CD4-positive, CD25-positive, alpha-beta regulatory T cell (primary cell): Measurements from ENCODE around the gene RAB4A. TPM values are rescaled to one million over a fixed set of nuclear protein-coding genes. Genes with fewer than 3 reads are reported as not detected.

Experiments
- ATAC-seq, 2 donors: fragments of 150-1000 bp; cut with Tn5 transposase; one replicate each; pipeline ENCODE4 v1.10.0; 2021; ENCODE audit warnings: low read depth in 2 of 2, moderate number of reproducible peaks in 2 of 2, moderate library complexity in 1 of 2
- DNase-seq, 3 donors: peaks; one replicate each; pipeline versions ENCODE4 v3.0.0 to v3.0.0-alpha.2; 2012 to 2022; ENCODE audit warnings: mixed read lengths in 1 of 3
- H3K27ac ChIP-seq: one replicate; pipeline ENCODE4 v1.7.0; 2013; ENCODE audit warnings: mild to moderate bottlenecking, low read length; ENCODE audit not compliant: insufficient read depth, poor library complexity, severe bottlenecking
- H3K27me3 ChIP-seq: one replicate; pipeline ENCODE4 v1.7.0; 2013; ENCODE audit warnings: low read length; ENCODE audit not compliant: control insufficient read depth, insufficient read depth
- H3K36me3 ChIP-seq: one replicate; pipeline ENCODE4 v1.7.0; 2013; ENCODE audit warnings: mild to moderate bottlenecking, low read length, moderate library complexity; ENCODE audit not compliant: control insufficient read depth, insufficient read depth
- H3K4me1 ChIP-seq: 2 replicates; pipeline ENCODE4 v1.7.0; 2013; ENCODE audit warnings: mild to moderate bottlenecking, low read length; ENCODE audit not compliant: insufficient read depth, control insufficient read depth, poor library complexity, severe bottlenecking
- H3K4me3 ChIP-seq: one replicate; pipeline ENCODE4 v1.7.0; 2013; ENCODE audit warnings: low read depth, mild to moderate bottlenecking, low read length, moderate library complexity
- H3K9me3 ChIP-seq, 2 experiments: 1 replicate in 1 of 2; 2 replicates in 1 of 2; pipeline ENCODE4 v1.7.0; 2013; ENCODE audit warnings: low read length in 2 of 2, mild to moderate bottlenecking in 1 of 2, moderate library complexity in 1 of 2; ENCODE audit not compliant: control insufficient read depth in 2 of 2
- H3K27ac Mint-ChIP-seq, 3 donors: one replicate each; pipeline ENCODE4 v1.8.0; 2020 to 2022; ENCODE audit warnings: mild to moderate bottlenecking in 3 of 3, mixed read lengths in 3 of 3, moderate library complexity in 2 of 3
- H3K27me3 Mint-ChIP-seq: one replicate; pipeline ENCODE4 v1.8.0; 2022; ENCODE audit warnings: mild to moderate bottlenecking, mixed read lengths
- H3K36me3 Mint-ChIP-seq: one replicate; pipeline ENCODE4 v1.8.0; 2020; ENCODE audit warnings: mixed read lengths
- H3K4me1 Mint-ChIP-seq, 4 donors: one replicate each; pipeline ENCODE4 v1.8.0; 2020 to 2022; ENCODE audit warnings: mixed read lengths in 4 of 4, mild to moderate bottlenecking in 1 of 4
- H3K4me3 Mint-ChIP-seq, 4 donors: one replicate each; pipeline ENCODE4 v1.8.0; 2020 to 2022; ENCODE audit warnings: mild to moderate bottlenecking in 4 of 4, mixed read lengths in 4 of 4, moderate library complexity in 3 of 4
- H3K9me3 Mint-ChIP-seq, 7 donors: one replicate each; pipeline ENCODE4 v1.8.0; 2020 to 2022; ENCODE audit warnings: mixed read lengths in 7 of 7, mild to moderate bottlenecking in 3 of 7, moderate library complexity in 2 of 7
- polyA plus RNA-seq, 4 donors: library from polyadenylated mRNA; unstranded; fragments of 300-500 nt; fragmentation: Illumina TruSeq; gene quantifications; one replicate each; pipeline ENCODE4 v1.2.3, GENCODE V29; 2021
- total RNA-seq: library from RNA; stranded (reverse); gene quantifications from one replicate; pipeline ENCODE4 v1.2.3, GENCODE V29; 2022

RAB4A gene
- total and polyA plus RNA-seq, 5 donors from 2014 or later, result 23.2 to 33.4 (median 24.6) TPM

DNA sequence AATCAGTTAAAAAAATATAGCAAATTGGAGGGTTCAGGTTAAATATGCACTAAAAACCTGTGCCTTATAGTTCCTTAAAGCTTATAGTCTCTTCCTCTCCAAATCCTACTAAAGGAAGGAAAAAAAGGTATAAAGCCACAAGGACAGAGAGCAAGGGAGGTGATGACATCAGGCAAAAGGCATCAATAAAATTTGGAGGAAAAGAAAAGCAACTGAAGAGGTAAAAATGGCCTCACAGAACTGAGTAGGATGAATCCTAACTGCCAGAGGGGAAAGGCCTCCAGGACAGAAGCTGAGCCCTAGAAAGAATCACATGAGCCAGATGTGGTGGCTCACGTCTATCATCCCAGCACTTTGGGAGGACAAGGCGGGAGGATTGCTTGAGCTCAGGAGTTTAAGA lies 63.8 kb downstream of the RAB4A start:
- H3K4me3 Mint-ChIP-seq, result no peak overlapping the region
- peaks cover 13% of the 10 kb centered on the region for H3K27me3 Mint-ChIP-seq
- H3K4me1 Mint-ChIP-seq, result peaks cover 10 to 19% (median 13%) of the 10 kb centered on the region in 4 donors
- peaks cover 0 to 4% (median 2%) of the 10 kb centered on the region in 7 donors for H3K9me3 Mint-ChIP-seq
- no peak for DNase-seq
- ATAC-seq, result no peak
- no peaks in the 10 kb centered on the region for H3K4me1 ChIP-seq
- H3K27me3 ChIP-seq, result no peaks in the 10 kb centered on the region
- H3K4me3 ChIP-seq, result no peak overlapping the region
- H3K9me3 ChIP-seq, result peaks cover 2 to 4% of the 10 kb centered on the region in 2 experiments
- H3K27ac Mint-ChIP-seq, result peak overlapping the region in 1 of 3 donors; percentile 52
- peaks cover 8% of the 10 kb centered on the region for H3K36me3 Mint-ChIP-seq
- peaks cover 4% of the 10 kb centered on the region for H3K36me3 ChIP-seq
- H3K27ac ChIP-seq, result no peak overlapping the region

- Histone ChIP-seq H3K9me3 (peaks cover 2 to 4% of the 10 kb centered on the region in 2 experiments), H3K27ac (no peak overlapping the region), H3K27me3 (no peaks in the 10 kb centered on the region), H3K4me1 (peaks cover 5% of the 10 kb centered on the region), H3K36me3 (peaks cover 4% of the 10 kb centered on the region), H3K4me3 (no peak overlapping the region)
- DNase-seq (no peak), ATAC-seq (no peak)
- H3K27me3 Mint-ChIP-seq, result peaks cover 14% of the 10 kb centered on the region
- H3K27ac Mint-ChIP-seq, result no peak overlapping the region
- peaks cover 15 to 28% (median 25%) of the 10 kb centered on the region in 4 donors for H3K4me1 Mint-ChIP-seq
- peaks cover 0 to 4% (median 2%) of the 10 kb centered on the region in 7 donors for H3K9me3 Mint-ChIP-seq
- H3K36me3 Mint-ChIP-seq, result peaks cover 8% of the 10 kb centered on the region
- H3K4me3 Mint-ChIP-seq, result no peak overlapping the region
Observed at GRCh38 chr1:229336345-229336744, 65.4 kb downstream of the RAB4A start.

- H3K9me3 ChIP-seq, result peaks cover 1 to 2% of the 10 kb centered on the region in 2 experiments
- H3K27me3 ChIP-seq, result no peaks in the 10 kb centered on the region
- peaks cover 4% of the 10 kb centered on the region for H3K36me3 ChIP-seq
- H3K27ac ChIP-seq, result no peak overlapping the region
- peaks cover 0 to 3% (median 0%) of the 10 kb centered on the region in 7 donors for H3K9me3 Mint-ChIP-seq
- peaks cover 8% of the 10 kb centered on the region for H3K36me3 Mint-ChIP-seq
- H3K4me1 ChIP-seq, result peaks cover 15% of the 10 kb centered on the region
- peaks cover 23 to 36% (median 34%) of the 10 kb centered on the region in 4 donors for H3K4me1 Mint-ChIP-seq
- H3K27ac Mint-ChIP-seq, result peak overlapping the region in 1 of 3 donors; percentile 6
- ATAC-seq (no peak), DNase-seq (no peak)
- H3K4me3 Mint-ChIP-seq, result peak overlapping the region in 3 of 4 donors; percentile 11 to 86 (median 53)
- no peak overlapping the region for H3K4me3 ChIP-seq
- peaks cover 24% of the 10 kb centered on the region for H3K27me3 Mint-ChIP-seq
Observed at GRCh38 chr1:229339086-229339485, 68.2 kb downstream of the RAB4A start.

GRCh38 chr1:229339520-229339919 lies 68.6 kb downstream of the RAB4A start:
- DNase-seq, result no peak

GRCh38 chr1:229340496-229340895 lies 69.6 kb downstream of the RAB4A start:
- no peaks in the 10 kb centered on the region for H3K36me3 ChIP-seq
- H3K27me3 ChIP-seq, result no peaks in the 10 kb centered on the region
- no peak overlapping the region for H3K27ac ChIP-seq
- peaks cover 0 to 1% (median 0%) of the 10 kb centered on the region in 7 donors for H3K9me3 Mint-ChIP-seq
- peaks cover 15% of the 10 kb centered on the region for H3K4me1 ChIP-seq
- peak overlapping the region in 2 of 3 donors; percentile 70 to 88 for H3K27ac Mint-ChIP-seq
- no peak for ATAC-seq
- peaks cover 23 to 46% (median 37%) of the 10 kb centered on the region in 4 donors for H3K4me1 Mint-ChIP-seq
- H3K27me3 Mint-ChIP-seq, result peaks cover 35% of the 10 kb centered on the region
- no peak overlapping the region for H3K4me3 ChIP-seq
- no peaks in the 10 kb centered on the region for H3K36me3 Mint-ChIP-seq
- peak overlapping the region; percentile 61 to 92 (median 77) for H3K4me3 Mint-ChIP-seq
- DNase-seq, result no peak
- H3K9me3 ChIP-seq, result no peaks in the 10 kb centered on the region

More at GRCh38 chr1:229339520-229339919, 68.6 kb downstream of the RAB4A start:
- Histone ChIP-seq H3K4me3 (no peak overlapping the region), H3K36me3 (peaks cover 4% of the 10 kb centered on the region), H3K27ac (no peak overlapping the region), H3K9me3 (no peaks in the 10 kb centered on the region), H3K4me1 (peaks cover 15% of the 10 kb centered on the region), H3K27me3 (no peaks in the 10 kb centered on the region)
- peak overlapping the region in 2 of 3 donors; percentile 6 to 32 for H3K27ac Mint-ChIP-seq
- H3K4me3 Mint-ChIP-seq, result peak overlapping the region; percentile 5 to 86 (median 32)
- H3K9me3 Mint-ChIP-seq, result peaks cover 0 to 2% (median 0%) of the 10 kb centered on the region in 7 donors
- H3K4me1 Mint-ChIP-seq, result peaks cover 23 to 38% (median 36%) of the 10 kb centered on the region in 4 donors
- peaks cover 25% of the 10 kb centered on the region for H3K27me3 Mint-ChIP-seq
- H3K36me3 Mint-ChIP-seq, result peaks cover 7% of the 10 kb centered on the region
- no peak for ATAC-seq

- Mint-ChIP-seq H3K27me3 (peaks cover 39% of the 10 kb centered on the region), H3K4me3 (peak overlapping the region; percentile 84 to 93 (median 89)), H3K9me3 (peaks cover 0 to 1% (median 0%) of the 10 kb centered on the region in 7 donors), H3K4me1 (peaks cover 23 to 43% (median 37%) of the 10 kb centered on the region in 4 donors), H3K27ac (peak overlapping the region; percentile 20 to 88 (median 79)), H3K36me3 (no peaks in the 10 kb centered on the region)
- Histone ChIP-seq H3K4me1 (peaks cover 15% of the 10 kb centered on the region), H3K4me3 (peak overlapping the region; percentile 77), H3K36me3 (no peaks in the 10 kb centered on the region), H3K27me3 (no peaks in the 10 kb centered on the region), H3K9me3 (no peaks in the 10 kb centered on the region), H3K27ac (peak overlapping the region; percentile 69)
- DNase-seq (peak; percentile 80 to 84 (median 82)), ATAC-seq (peak; percentile 76 to 83)
Observed at GRCh38 chr1:229341774-229342655, 71.1 kb downstream of the RAB4A start.

- peaks cover 15% of the 10 kb centered on the region for H3K4me1 ChIP-seq
- H3K36me3 ChIP-seq, result no peaks in the 10 kb centered on the region
- no peaks in the 10 kb centered on the region for H3K9me3 ChIP-seq
- peak within 1 kb of the TSS; percentile 69 for H3K27ac ChIP-seq
- Mint-ChIP-seq H3K27ac (peak within 1 kb of the TSS; percentile 79 to 88 (median 80)), H3K36me3 (no peaks in the 10 kb centered on the region), H3K9me3 (peaks cover 0 to 1% (median 0%) of the 10 kb centered on the region in 7 donors), H3K4me1 (peaks cover 22 to 39% (median 31%) of the 10 kb centered on the region in 4 donors), H3K4me3 (peak within 1 kb of the TSS; percentile 86 to 94 (median 90)), H3K27me3 (peaks cover 30% of the 10 kb centered on the region)
- ATAC-seq (peak; percentile 51 to 52), DNase-seq (peak in 1 of 3 donors; percentile 67)
- H3K27me3 ChIP-seq, result no peaks in the 10 kb centered on the region
- peak within 1 kb of the TSS; percentile 77 for H3K4me3 ChIP-seq
Observed at GRCh38 chr1:229342656-229343569, 72.0 kb downstream of the RAB4A start, which contains the start of gene CCSAP. Gene CCSAP (minus strand): TSS chr1:229343047. CDS start chr1:229342465, 582 bp downstream.
